ENCODE measurements around the gene SPATA31E1.

GRCh38 chr9:87872079-87872624 lies 10.5 kb upstream of the SPATA31E1 start:
- 0 out of 2 replicates have a peak, but pooled peaks have one; percentile 20 for TF ChIP-seq RCOR1 (IDR thresholded peaks at IDR 0.05; ENCODE audit: low read length)
- TF ChIP-seq RXRA (IDR thresholded peaks at IDR 0.05; ENCODE audit: borderline replicate concordance, low read depth) = no peak
- no peak for TF ChIP-seq RAD21 (IDR thresholded peaks at IDR 0.05; ENCODE audit: low read length)
- TF ChIP-seq SMC3 (IDR thresholded peaks at IDR 0.05; ENCODE audit: low read depth, low read length) = no peak
- TF ChIP-seq GABPA (IDR thresholded peaks at IDR 0.05; ENCODE audit: low read depth) = no peak
